GM04504 (cell line): ENCODE measurements around the gene UGT1A9.

Experiments
- DNase-seq: peaks from one replicate; pipeline ENCODE4 v3.0.0-alpha.2; 2012; ENCODE audit warnings: low read depth

UGT1A9 gene

GRCh38 chr2:233817361-233817911 lies 145.7 kb downstream of the UGT1A9 start:
- DNase-seq: no peak

- no peak for DNase-seq
Observed at GRCh38 chr2:233817995-233818638, 146.4 kb downstream of the UGT1A9 start.

- DNase-seq: no peak
Observed at GRCh38 chr2:233818639-233819621, 147.2 kb downstream of the UGT1A9 start.

DNA sequence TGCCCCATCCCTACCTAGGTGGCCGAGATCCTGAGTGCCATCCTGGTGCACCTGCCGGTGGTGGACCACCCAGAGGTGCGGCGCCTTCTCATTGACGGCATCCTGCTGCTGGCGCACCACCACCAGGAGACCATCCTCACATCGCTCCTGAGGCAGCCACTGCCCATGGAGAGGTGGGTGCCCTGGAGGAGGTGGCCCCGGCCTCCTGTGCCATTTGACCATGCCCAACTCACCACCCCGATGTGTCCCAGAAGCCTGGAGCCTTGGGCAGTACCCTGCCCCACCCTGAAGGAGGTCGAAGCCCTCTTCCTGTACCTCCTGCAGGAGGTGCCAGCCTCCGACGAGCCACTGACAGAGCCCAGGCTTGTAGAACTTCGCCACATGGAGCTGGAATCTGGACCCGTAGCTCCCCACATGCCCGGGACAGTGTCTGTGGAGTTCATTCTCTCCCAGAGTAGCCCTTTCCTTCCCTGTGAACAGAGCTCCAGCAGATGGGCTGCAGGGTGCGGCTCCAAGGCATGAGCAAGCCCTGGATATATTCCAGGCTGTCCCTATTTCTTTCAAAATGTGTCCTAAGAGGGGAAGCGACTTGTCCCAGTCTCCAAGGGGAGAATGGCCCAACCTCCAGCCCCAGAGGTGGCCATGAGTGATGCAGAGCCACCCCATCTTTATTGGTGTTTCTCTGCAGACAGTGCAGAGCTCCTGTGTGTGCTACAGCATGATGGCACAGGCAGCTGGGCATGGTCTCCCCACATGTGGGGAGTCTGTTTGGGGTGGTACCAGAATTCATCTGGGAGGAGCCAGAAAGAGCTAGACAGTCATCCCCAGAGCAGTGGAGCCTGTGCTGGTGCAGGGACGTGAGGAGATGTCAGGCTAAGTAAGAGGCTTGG lies 148.4 kb downstream of the UGT1A9 start:
- DNase-seq: no peak

- DNase-seq: no peak
Observed at GRCh38 chr2:233820774-233821105, 149.0 kb downstream of the UGT1A9 start.

DNA sequence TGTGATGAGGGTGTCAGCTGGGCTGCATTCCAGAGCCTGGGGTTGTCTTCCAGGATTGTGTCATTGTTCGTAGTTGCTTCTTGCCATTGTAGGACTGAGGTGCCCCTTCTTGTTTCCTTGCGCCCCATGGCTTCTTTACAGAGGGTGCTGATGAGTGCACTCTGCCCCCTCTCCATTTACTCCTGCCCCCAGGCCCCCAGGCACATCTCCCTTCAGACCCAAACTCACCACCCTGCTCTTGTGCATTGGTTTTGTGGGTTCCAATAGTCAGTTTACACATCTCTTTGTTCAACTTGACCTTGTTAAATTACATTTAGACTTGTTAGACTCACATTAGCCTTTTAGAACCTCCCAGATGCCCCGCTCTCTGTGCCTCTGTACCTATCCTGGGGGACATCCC lies 149.5 kb downstream of the UGT1A9 start:
- no peak for DNase-seq

DNA sequence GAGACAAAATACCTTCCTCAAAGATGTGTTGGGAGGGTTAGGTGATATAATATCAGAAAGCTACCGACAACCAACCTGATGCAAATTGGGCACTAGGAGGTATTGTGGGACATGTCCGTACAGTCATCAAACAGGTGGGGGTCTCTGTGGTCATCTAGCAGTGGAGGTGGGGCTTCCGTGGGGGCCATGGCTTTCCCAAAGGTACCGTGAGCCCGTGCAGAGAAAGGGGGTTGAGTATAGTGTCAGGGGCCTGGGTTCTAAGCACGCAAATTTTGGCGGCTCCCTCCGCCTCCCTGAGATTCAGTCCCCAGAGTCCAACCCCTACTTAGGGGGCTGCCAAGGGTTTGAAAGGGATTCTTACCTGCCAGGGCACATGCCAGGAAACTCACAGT lies 150.0 kb downstream of the UGT1A9 start:
- DNase-seq: no peak

- DNase-seq: no peak
Observed at GRCh38 chr2:233822101-233822771, 150.5 kb downstream of the UGT1A9 start.
